Raji (cell line): Measurements from ENCODE around the gene IFT122.

ENCODE experiments used
- POLR2A ChIP-seq: IDR thresholded peaks from 2 replicates; pipeline ENCODE4 v1.6.1; 2011; ENCODE audit warnings: low read depth, low read length, control low read depth; ENCODE audit not compliant: insufficient read depth

Gene IFT122

GRCh38 chr3:129521611-129522010 is 81.6 kb downstream of the IFT122 start:
- no peak for TF ChIP-seq POLR2A

- TF ChIP-seq POLR2A: no peak
Observed at GRCh38 chr3:129522953-129523352, 82.9 kb downstream of the IFT122 start.

DNA sequence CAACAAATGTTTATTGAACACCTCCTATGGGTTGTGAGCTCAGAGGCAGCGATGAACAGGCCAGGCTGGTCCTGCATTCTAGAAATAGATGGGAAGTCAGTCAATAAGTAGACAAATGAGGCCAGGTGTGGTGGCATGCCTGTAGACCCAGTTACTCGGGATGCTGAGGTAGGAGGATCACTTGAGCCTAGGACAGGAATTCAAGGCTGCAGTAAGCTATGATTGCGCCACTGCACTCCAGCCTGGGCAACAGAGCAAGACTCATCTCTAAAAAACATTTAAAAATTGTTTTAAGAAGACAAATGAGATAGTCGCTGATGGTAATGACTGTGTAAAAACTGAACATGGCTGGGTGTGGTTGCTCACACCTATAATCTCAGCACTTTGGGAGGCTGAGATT is 84.1 kb downstream of the IFT122 start:
- TF ChIP-seq POLR2A: no peak

DNA sequence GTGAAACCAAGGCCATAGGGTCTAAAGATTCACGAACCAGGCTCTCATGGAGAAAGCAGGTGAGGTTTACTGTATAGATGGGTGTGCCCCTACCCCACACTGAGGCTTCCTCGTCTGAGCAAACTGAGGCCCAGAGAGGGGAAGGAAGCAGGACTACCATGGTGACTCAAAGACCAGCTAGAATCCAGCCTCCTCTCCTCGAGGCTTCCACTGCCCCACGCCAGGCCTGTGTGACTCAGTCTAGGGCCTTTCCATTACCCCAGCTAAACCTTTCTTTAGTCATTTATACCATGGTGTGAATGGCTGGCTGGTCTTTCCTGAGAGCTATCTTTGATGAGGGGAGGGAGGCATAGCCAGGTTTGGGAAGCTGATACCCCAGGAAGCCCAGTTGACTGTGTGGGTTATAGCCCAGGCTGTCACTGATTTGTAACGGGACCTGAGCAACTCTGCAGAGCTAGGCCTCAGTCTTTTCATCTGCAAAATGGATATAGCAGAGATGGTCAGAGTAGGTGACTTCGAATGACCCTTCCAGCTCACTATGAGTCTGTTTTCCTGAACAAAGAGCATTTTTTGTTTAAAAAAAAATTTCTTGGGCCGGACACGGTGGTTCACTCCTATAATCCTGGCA is 85.4 kb downstream of the IFT122 start:
- TF ChIP-seq POLR2A: no peak

- no peak for TF ChIP-seq POLR2A
Observed at GRCh38 chr3:129526121-129526900, 86.3 kb downstream of the IFT122 start.

- no peak for TF ChIP-seq POLR2A
Observed at GRCh38 chr3:129527262-129527661, 87.2 kb downstream of the IFT122 start.

DNA sequence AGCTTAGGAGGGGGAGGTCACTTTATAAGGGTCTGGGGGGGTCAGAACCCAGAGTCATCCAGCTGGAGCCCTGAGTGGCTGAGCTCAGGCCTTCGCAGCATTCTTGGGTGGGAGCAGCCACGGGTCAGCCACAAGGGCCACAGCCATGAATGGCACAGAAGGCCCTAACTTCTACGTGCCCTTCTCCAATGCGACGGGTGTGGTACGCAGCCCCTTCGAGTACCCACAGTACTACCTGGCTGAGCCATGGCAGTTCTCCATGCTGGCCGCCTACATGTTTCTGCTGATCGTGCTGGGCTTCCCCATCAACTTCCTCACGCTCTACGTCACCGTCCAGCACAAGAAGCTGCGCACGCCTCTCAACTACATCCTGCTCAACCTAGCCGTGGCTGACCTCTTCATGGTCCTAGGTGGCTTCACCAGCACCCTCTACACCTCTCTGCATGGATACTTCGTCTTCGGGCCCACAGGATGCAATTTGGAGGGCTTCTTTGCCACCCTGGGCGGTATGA is 88.6 kb downstream of the IFT122 start, which contains the start of gene RHO:
Gene RHO, plus strand, starts transcription at position 51 of the 512 bp plus-strand sequence. Its CDS starts 95 bp downstream, at position 146.
- no peak for TF ChIP-seq POLR2A

DNA sequence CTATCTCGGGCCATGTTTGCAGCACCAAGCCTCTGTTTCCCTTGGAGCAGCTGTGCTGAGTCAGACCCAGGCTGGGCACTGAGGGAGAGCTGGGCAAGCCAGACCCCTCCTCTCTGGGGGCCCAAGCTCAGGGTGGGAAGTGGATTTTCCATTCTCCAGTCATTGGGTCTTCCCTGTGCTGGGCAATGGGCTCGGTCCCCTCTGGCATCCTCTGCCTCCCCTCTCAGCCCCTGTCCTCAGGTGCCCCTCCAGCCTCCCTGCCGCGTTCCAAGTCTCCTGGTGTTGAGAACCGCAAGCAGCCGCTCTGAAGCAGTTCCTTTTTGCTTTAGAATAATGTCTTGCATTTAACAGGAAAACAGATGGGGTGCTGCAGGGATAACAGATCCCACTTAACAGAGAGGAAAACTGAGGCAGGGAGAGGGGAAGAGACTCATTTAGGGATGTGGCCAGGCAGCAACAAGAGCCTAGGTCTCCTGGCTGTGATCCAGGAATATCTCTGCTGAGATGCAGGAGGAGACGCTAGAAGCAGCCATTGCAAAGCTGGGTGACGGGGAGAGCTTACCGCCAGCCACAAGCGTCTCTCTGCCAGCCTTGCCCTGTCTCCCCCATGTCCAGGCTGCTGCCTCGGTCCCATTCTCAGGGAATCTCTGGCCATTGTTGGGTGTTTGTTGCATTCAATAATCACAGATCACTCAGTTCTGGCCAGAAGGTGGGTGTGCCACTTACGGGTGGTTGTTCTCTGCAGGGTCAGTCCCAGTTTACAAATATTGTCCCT is 89.6 kb downstream of the IFT122 start:
- TF ChIP-seq POLR2A: no peak

GRCh38 chr3:129530251-129530791 is 90.3 kb downstream of the IFT122 start:
- TF ChIP-seq POLR2A: no peak

DNA sequence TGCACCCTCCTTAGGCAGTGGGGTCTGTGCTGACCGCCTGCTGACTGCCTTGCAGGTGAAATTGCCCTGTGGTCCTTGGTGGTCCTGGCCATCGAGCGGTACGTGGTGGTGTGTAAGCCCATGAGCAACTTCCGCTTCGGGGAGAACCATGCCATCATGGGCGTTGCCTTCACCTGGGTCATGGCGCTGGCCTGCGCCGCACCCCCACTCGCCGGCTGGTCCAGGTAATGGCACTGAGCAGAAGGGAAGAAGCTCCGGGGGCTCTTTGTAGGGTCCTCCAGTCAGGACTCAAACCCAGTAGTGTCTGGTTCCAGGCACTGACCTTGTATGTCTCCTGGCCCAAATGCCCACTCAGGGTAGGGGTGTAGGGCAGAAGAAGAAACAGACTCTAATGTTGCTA is 90.8 kb downstream of the IFT122 start:
- TF ChIP-seq POLR2A: no peak

DNA sequence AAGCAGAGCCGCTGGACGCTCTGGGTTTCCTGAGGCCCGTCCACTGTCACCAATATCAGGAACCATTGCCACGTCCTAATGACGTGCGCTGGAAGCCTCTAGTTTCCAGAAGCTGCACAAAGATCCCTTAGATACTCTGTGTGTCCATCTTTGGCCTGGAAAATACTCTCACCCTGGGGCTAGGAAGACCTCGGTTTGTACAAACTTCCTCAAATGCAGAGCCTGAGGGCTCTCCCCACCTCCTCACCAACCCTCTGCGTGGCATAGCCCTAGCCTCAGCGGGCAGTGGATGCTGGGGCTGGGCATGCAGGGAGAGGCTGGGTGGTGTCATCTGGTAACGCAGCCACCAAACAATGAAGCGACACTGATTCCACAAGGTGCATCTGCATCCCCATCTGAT is 91.7 kb downstream of the IFT122 start:
- no peak for TF ChIP-seq POLR2A

DNA sequence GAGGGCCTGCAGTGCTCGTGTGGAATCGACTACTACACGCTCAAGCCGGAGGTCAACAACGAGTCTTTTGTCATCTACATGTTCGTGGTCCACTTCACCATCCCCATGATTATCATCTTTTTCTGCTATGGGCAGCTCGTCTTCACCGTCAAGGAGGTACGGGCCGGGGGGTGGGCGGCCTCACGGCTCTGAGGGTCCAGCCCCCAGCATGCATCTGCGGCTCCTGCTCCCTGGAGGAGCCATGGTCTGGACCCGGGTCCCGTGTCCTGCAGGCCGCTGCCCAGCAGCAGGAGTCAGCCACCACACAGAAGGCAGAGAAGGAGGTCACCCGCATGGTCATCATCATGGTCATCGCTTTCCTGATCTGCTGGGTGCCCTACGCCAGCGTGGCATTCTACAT is 92.2 kb downstream of the IFT122 start:
- no peak for TF ChIP-seq POLR2A

DNA sequence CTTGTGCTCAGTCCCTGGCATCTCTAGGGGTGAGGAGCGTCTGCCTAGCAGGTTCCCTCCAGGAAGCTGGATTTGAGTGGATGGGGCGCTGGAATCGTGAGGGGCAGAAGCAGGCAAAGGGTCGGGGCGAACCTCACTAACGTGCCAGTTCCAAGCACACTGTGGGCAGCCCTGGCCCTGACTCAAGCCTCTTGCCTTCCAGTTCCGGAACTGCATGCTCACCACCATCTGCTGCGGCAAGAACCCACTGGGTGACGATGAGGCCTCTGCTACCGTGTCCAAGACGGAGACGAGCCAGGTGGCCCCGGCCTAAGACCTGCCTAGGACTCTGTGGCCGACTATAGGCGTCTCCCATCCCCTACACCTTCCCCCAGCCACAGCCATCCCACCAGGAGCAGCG is 93.4 kb downstream of the IFT122 start:
- TF ChIP-seq POLR2A: no peak

DNA sequence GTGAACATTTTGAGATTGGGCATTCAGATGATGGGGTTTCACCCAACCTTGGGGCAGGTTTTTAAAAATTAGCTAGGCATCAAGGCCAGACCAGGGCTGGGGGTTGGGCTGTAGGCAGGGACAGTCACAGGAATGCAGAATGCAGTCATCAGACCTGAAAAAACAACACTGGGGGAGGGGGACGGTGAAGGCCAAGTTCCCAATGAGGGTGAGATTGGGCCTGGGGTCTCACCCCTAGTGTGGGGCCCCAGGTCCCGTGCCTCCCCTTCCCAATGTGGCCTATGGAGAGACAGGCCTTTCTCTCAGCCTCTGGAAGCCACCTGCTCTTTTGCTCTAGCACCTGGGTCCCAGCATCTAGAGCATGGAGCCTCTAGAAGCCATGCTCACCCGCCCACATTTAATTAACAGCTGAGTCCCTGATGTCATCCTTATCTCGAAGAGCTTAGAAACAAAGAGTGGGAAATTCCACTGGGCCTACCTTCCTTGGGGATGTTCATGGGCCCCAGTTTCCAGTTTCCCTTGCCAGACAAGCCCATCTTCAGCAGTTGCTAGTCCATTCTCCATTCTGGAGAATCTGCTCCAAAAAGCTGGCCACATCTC is 94.5 kb downstream of the IFT122 start:
- TF ChIP-seq POLR2A: no peak

- TF ChIP-seq POLR2A: no peak
Observed at GRCh38 chr3:129535075-129535474, 95.1 kb downstream of the IFT122 start.
